Measurements from ENCODE around the gene COL18A1.

- TF ChIP-seq, protein P1, sequence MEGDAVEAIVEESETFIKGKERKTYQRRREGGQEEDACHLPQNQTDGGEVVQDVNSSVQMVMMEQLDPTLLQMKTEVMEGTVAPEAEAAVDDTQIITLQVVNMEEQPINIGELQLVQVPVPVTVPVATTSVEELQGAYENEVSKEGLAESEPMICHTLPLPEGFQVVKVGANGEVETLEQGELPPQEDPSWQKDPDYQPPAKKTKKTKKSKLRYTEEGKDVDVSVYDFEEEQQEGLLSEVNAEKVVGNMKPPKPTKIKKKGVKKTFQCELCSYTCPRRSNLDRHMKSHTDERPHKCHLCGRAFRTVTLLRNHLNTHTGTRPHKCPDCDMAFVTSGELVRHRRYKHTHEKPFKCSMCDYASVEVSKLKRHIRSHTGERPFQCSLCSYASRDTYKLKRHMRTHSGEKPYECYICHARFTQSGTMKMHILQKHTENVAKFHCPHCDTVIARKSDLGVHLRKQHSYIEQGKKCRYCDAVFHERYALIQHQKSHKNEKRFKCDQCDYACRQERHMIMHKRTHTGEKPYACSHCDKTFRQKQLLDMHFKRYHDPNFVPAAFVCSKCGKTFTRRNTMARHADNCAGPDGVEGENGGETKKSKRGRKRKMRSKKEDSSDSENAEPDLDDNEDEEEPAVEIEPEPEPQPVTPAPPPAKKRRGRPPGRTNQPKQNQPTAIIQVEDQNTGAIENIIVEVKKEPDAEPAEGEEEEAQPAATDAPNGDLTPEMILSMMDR (IDR thresholded peaks at IDR 0.05) = no peak
- TF ChIP-seq FOXJ3 (CRISPR knock-in tag; IDR thresholded peaks at IDR 0.05) (no peak), RAD21 (IDR thresholded peaks at IDR 0.05; ENCODE audit: low read length) (no peak), TCF12 (IDR thresholded peaks at IDR 0.05) (no peak), RCOR1 (IDR thresholded peaks at IDR 0.05; ENCODE audit: low read length) (no peak)
Measured at GRCh38 chr21:45538381-45539045, 133.5 kb downstream of the COL18A1 start.
